ENCODE data around the gene EPB41. TPM values are rescaled to one million over a fixed set of nuclear protein-coding genes. Genes with fewer than 3 reads are reported as not detected.

EPB41 gene
- total and polyA plus RNA-seq, 9 of the 15 experiments (the other 6 are each of a cell fraction or from before 2014, with no cell fraction given), result 3.7 to 213 (median 141) TPM

- TF ChIP-seq HMGXB4 (CRISPR knock-in tag; IDR thresholded peaks at IDR 0.05) (no peak), ELK3 (CRISPR knock-in tag; IDR thresholded peaks at IDR 0.05) (peak; percentile 23; the same call in 1 of the 2 replicates), ZNF217 (CRISPR knock-in tag; IDR thresholded peaks at IDR 0.05) (no peak), GATA2 (CRISPR knock-in tag; IDR thresholded peaks at IDR 0.05) (no peak; the same call in 1 of the 2 replicates), GATAD2B (IDR thresholded peaks at IDR 0.05; ENCODE audit: borderline replicate concordance) (no peak), ZFP36 (IDR thresholded peaks at IDR 0.05; ENCODE audit: low read depth, low read length, partially characterized antibody) (no peak), RFX7 (CRISPR knock-in tag; IDR thresholded peaks at IDR 0.05) (no peak), ZNF133 (CRISPR knock-in tag; IDR thresholded peaks at IDR 0.05) (no peak), SMARCE1 (IDR thresholded peaks at IDR 0.05) (no peak), TCF3 (CRISPR knock-in tag; IDR thresholded peaks at IDR 0.05) (peak; percentile 53), CBX2 (IDR thresholded peaks at IDR 0.05; ENCODE audit: insufficient read depth, low read length, poor library complexity, severe bottlenecking) (no peak), ZNF263 (CRISPR knock-in tag; IDR thresholded peaks at IDR 0.05; ENCODE audit: borderline replicate concordance) (no peak), IRF1 (CRISPR knock-in tag; IDR thresholded peaks at IDR 0.05; ENCODE audit: borderline replicate concordance) (no peak), ELF1 (tag; IDR thresholded peaks at IDR 0.05) (peak; percentile 51; the same call in 1 of the 2 replicates), MAFK (IDR thresholded peaks at IDR 0.05; ENCODE audit: low read length) (no peak), C11orf30 (IDR thresholded peaks at IDR 0.05; ENCODE audit: low read depth) (no peak), ZFP30 (CRISPR knock-in tag; IDR thresholded peaks at IDR 0.05; ENCODE audit: borderline replicate concordance) (no peak), PML (IDR thresholded peaks at IDR 0.05; ENCODE audit: low read length) (0 out of 2 replicates have a peak, but pooled peaks have one; percentile 40), L3MBTL2 (IDR thresholded peaks at IDR 0.05) (0 out of 2 replicates have a peak, but pooled peaks have one; percentile 2), EP300 (IDR thresholded peaks at IDR 0.05; ENCODE audit: low read length) (peak; percentile 73), DPF2 (IDR thresholded peaks at IDR 0.05) (peak; percentile 77), SMAD3 (CRISPR knock-in tag; conservative IDR thresholded peaks at IDR 0.05) (0 out of 2 replicates have a peak, but pooled peaks have one; percentile 13), CBFA2T2 (conservative IDR thresholded peaks at IDR 0.05) (peak; percentile 70), ZNF165 (CRISPR knock-in tag; IDR thresholded peaks at IDR 0.05; ENCODE audit: borderline replicate concordance) (0 out of 2 replicates have a peak, but pooled peaks have one; percentile 30), CREB1 (IDR thresholded peaks at IDR 0.05) (no peak), CREB1 (CRISPR knock-in tag; IDR thresholded peaks at IDR 0.05) (no peak), ZNF766 (CRISPR knock-in tag; conservative IDR thresholded peaks at IDR 0.05) (0 out of 2 replicates have a peak, but pooled peaks have one; percentile 2), ZNF384 (IDR thresholded peaks at IDR 0.05; ENCODE audit: low read depth, low read length) (0 out of 2 replicates have a peak, but pooled peaks have one; percentile 8), YBX1 (IDR thresholded peaks at IDR 0.05) (no peak)
Observed at GRCh38 chr1:28928314-28928941, 14.1 kb downstream of the EPB41 start (continued).
